HG03342 (cell line): Measurements from ENCODE around the gene NPM1.
"Not testable (repeated sequence)": the region's sequence is repeated elsewhere in the genome, so short reads cannot be mapped to it uniquely, and the experiment has no call there.

Experiments
- ATAC-seq: cut with Tn5 transposase; IDR thresholded peaks from one replicate; pipeline ENCODE4 v1.9.1; 2021; ENCODE audit warnings: mild to moderate bottlenecking, moderate library complexity; ENCODE audit not compliant: unreplicated experiment

Gene NPM1

DNA sequence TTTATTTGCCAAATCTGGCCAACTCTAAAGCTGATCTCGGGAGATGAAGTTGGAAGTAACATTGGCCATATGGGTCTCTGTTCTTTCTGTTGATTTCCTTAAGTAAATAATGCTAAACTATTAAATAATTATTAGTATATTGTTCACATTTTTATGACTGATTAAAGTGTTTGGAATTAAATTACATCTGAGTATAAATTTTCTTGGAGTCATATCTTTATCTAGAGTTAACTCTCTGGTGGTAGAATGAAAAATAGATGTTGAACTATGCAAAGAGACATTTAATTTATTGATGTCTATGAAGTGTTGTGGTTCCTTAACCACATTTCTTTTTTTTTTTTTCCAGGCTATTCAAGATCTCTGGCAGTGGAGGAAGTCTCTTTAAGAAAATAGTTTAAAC is 22.5 kb downstream of the NPM1 start:
- no peak for ATAC-seq

- no peak for ATAC-seq
Observed at GRCh38 chr5:171412186-171412585, 24.5 kb downstream of the NPM1 start.

- no peak for ATAC-seq
Observed at GRCh38 chr5:171413153-171413910, 25.7 kb downstream of the NPM1 start.

DNA sequence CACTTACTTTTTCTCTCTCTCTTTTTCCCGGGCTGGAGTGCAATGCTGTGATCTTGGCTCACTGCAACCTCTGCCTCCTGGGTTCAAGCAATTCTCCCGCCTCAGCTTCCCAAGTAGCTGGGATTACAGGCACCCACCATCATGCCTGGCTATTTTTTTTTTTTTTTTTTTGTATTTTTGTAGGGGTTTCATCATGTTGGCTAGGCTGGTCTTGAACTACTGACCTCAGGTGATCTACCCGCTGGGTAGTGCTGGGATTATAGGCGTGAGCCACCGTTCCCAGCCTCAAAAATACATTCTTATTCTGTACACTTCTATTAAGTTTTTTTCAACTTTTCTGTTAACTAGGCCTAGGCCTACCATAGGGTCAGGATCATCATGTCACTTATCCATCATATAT is 26.3 kb downstream of the NPM1 start:
- not testable (repeated sequence) for ATAC-seq

DNA sequence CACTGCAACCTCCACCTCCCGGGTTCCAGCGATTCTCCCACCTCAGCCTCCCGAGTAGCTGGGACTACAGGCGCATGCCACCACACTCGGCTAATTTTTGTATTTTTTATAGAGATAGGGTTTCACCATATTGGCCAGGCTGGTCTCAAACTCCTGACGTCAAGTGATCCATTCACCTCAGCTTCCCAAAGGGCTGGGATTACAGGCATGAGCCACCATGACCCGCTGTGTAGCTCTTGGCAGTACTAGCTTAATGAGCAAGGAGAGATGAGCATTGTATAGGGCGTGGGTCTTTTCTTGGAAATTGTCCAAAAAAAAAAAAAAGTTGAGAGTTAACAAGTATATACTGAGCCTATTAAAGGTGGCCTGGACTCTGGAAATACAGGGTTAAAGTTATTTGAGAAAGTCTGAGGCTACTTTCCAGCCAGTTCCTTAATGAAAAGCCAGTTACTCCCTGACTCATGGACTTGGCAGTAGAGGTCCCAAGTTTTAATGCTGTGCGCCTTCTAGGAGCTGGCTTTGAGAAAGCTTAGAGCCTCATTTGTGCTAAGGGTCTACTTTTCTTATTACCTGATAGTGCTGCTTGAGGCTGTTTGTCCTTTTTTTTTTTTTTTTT is 27.6 kb downstream of the NPM1 start:
- ATAC-seq, result no peak

DNA sequence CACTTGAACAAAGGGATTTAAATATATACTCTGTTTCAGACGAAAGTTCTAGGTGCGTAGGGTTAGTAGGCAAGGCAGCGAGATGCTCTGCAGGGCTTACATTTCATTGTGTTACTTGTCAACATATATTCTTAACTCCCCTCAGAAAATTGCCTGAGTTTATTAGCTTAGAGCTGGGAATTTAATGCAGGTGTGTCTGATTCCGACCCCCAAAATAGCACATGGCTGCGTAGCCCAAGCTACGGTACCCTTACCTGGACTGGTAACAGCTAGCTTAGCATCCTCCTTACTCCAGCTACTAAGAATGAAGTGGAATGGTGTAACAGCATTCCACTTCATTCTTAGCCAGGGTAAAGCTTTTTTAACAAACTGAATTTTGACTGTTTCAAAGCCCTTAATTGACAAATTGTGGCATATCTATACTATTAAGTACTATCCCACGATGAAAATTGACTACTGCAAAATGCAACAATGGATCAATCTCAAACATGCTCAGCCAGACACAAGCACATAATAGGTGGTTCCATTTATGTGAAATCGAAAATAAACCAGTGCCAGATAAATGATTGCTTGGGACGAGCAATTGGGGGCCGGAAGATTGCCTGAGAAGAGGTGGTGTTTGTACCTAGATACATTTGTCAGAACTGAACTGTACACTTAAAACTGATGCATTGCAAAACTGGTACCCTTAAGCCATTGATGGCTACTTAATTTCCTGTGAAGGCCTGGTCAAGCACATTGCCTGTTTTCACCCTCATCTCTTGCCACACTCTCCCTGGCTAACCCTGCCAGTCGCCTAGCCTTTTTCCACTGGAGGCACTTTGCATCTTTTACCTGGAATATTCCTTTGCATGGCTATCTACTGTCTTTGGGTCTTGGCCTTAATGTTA is 28.8 kb downstream of the NPM1 start:
- ATAC-seq, result no peak

GRCh38 chr5:171418316-171418981 is 30.8 kb downstream of the NPM1 start:
- ATAC-seq, result peak; percentile 68

GRCh38 chr5:171418982-171419687 is 31.5 kb downstream of the NPM1 start, which contains the start of gene FGF18:
Gene FGF18, plus strand, starts transcription at chr5:171419647. Its CDS starts 553 bp downstream, at chr5:171420200.
- ATAC-seq, result peak; percentile 49

- ATAC-seq, result peak; percentile 30
Observed at GRCh38 chr5:171419688-171420430, 32.2 kb downstream of the NPM1 start.

GRCh38 chr5:171420431-171421241 is 33.0 kb downstream of the NPM1 start:
- ATAC-seq, result no peak

GRCh38 chr5:171421331-171422262 is 33.9 kb downstream of the NPM1 start:
- no peak for ATAC-seq

- no peak for ATAC-seq
Observed at GRCh38 chr5:171422495-171422894, 34.8 kb downstream of the NPM1 start.

- ATAC-seq, result no peak
Observed at GRCh38 chr5:171422902-171423663, 35.4 kb downstream of the NPM1 start.

DNA sequence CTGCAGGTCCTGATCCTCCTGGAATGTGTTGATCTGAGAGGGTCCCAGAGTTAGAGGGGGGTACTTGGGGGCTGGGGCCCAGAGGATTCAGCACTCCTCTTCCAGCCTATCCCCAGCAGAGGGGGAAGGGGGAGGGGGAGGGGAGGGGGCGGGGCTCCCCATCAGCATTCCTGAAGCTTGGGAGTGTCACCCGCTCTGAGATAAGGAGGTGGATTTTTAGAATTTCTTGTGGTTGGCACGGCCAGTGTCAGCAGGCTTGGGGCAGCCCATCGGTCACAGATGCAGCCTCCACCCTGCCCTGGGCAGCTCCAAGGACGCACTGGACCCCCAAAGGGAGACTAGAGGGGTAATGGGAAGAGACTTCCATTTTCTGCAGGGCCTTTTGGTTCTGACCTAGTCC is 37.1 kb downstream of the NPM1 start:
- no peak for ATAC-seq

DNA sequence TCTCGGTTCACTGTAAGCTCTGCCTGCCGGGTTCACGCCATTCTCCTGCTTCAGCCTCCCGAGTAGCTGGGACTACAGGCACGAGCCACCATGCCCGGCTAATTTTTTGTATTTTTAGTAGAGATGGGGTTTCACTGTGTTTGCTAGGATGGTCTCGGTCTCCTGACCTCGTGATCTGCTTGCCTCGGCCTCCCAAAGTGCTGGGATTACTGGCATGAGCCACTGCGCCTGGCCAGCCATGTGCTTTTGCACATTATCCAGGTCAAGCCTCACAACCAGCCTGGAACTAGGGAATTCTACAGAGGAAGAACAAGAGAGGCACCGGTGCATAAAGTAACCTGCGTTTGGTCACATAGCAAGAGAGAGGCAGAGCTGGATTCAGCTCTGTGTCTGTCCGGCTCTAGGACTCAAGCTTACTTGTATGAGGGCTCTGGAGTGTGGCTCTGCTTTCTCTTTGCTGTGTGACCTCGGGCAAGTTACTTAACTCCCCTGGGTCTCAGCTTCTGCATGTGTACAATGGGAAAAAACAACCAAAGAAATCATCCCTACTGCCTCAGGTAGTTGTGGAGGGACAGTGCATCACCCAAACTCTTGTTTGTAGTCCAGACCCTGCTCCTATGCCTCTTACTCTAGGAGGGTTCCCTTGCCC is 38.1 kb downstream of the NPM1 start:
- ATAC-seq, result no peak

DNA sequence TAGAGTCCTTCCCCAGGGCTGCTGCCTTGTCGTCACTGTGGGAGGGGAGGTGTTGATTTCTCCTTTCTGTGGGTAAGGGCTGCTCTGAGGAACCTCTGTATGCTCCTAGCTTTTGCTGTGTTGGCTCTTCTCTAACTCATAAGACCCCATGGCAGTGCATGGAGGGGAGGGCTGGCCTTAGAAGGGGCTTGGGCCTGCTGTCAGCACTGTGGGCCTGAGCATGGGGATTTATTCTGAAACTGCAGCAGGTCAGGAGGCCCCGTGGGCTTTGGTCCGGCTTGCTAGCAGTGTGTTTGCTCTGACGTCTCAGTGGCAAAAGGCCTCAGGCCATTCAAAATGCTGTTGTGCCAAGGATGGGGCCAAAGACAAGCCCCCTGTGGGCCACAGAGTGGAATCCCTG is 38.6 kb downstream of the NPM1 start:
- ATAC-seq, result no peak

- ATAC-seq, result no peak
Observed at GRCh38 chr5:171426680-171427079, 39.0 kb downstream of the NPM1 start.
